GM12872 (cell line): ENCODE data around the gene MGMT.

ENCODE experiments used
- CTCF ChIP-seq: IDR thresholded peaks from 3 replicates; pipeline ENCODE4 v1.5.1; 2011; ENCODE audit warnings: low read depth, mild to moderate bottlenecking, low read length, moderate library complexity; ENCODE audit not compliant: insufficient read depth

Gene MGMT

GRCh38 chr10:129516846-129517679, 50.0 kb downstream of the MGMT start:
- no peak for TF ChIP-seq CTCF

GRCh38 chr10:129517680-129518057, 50.6 kb downstream of the MGMT start:
- TF ChIP-seq CTCF, result no peak

GRCh38 chr10:129518793-129519192, 51.8 kb downstream of the MGMT start:
- TF ChIP-seq CTCF, result no peak

GRCh38 chr10:129520440-129521080, 53.5 kb downstream of the MGMT start:
- no peak for TF ChIP-seq CTCF

- no peak for TF ChIP-seq CTCF
Observed at GRCh38 chr10:129521161-129522025, 54.4 kb downstream of the MGMT start.

GRCh38 chr10:129522041-129522585, 55.1 kb downstream of the MGMT start:
- no peak for TF ChIP-seq CTCF
